Lung microvascular endothelial cell (primary cell): ENCODE data around the gene ARHGAP15. TPM values are rescaled to one million over a fixed set of nuclear protein-coding genes. Genes with fewer than 3 reads are reported as not detected.

ENCODE experiments used
- DNase-seq, 2 donors: peaks; one replicate each; pipeline versions ENCODE4 v3.0.0 to v3.0.0-alpha.2; 2010; ENCODE audit warnings: low read depth in 2 of 2
- total RNA-seq: library from RNA; depleted of rRNA; stranded (reverse); fragments of >200 nt; gene quantifications from 2 replicates; pipeline ENCODE4 v1.2.1, GENCODE V29; 2014

The ARHGAP15 gene
- total RNA-seq, 1 donor from 2014 or later = not detected

GRCh38 chr2:143144813-143145455, 15.7 kb downstream of the ARHGAP15 start:
- no peak for DNase-seq

- DNase-seq = no peak
Observed at GRCh38 chr2:143146366-143146765, 17.1 kb downstream of the ARHGAP15 start.

- DNase-seq = no peak
Observed at GRCh38 chr2:143146815-143147530, 17.8 kb downstream of the ARHGAP15 start.

- DNase-seq = no peak
Observed at GRCh38 chr2:143148011-143148410, 18.8 kb downstream of the ARHGAP15 start.

GRCh38 chr2:143148757-143149156, 19.5 kb downstream of the ARHGAP15 start:
- no peak for DNase-seq

GRCh38 chr2:143150287-143150686, 21.1 kb downstream of the ARHGAP15 start:
- no peak for DNase-seq

GRCh38 chr2:143151111-143151752, 22.0 kb downstream of the ARHGAP15 start:
- no peak for DNase-seq

GRCh38 chr2:143152219-143152618, 23.0 kb downstream of the ARHGAP15 start:
- no peak for DNase-seq

GRCh38 chr2:143152637-143153036, 23.4 kb downstream of the ARHGAP15 start:
- DNase-seq = no peak

GRCh38 chr2:143155661-143156060, 26.4 kb downstream of the ARHGAP15 start:
- DNase-seq = no peak

GRCh38 chr2:143157001-143157400, 27.8 kb downstream of the ARHGAP15 start:
- no peak for DNase-seq

- DNase-seq = no peak
Observed at GRCh38 chr2:143157418-143157817, 28.2 kb downstream of the ARHGAP15 start.

- no peak for DNase-seq
Observed at GRCh38 chr2:143158098-143158497, 28.9 kb downstream of the ARHGAP15 start.

GRCh38 chr2:143158551-143159485, 29.6 kb downstream of the ARHGAP15 start:
- no peak for DNase-seq

GRCh38 chr2:143159486-143159840, 30.2 kb downstream of the ARHGAP15 start:
- DNase-seq = no peak

- no peak for DNase-seq
Observed at GRCh38 chr2:143160732-143161707, 31.8 kb downstream of the ARHGAP15 start.

GRCh38 chr2:143162123-143162837, 33.1 kb downstream of the ARHGAP15 start:
- DNase-seq = peak; percentile 41 to 45

- DNase-seq = no peak
Observed at GRCh38 chr2:143162997-143163396, 33.8 kb downstream of the ARHGAP15 start.

- DNase-seq = no peak
Observed at GRCh38 chr2:143163499-143163898, 34.3 kb downstream of the ARHGAP15 start.

GRCh38 chr2:143165291-143165690, 36.1 kb downstream of the ARHGAP15 start:
- no peak for DNase-seq
